GM12878 (cell line): ENCODE data around the gene P3H3. TPM values are rescaled to one million over a fixed set of nuclear protein-coding genes. Genes with fewer than 3 reads are reported as not detected.

ENCODE experiments used
- EZH2 ChIP-seq: IDR thresholded peaks from 2 replicates; pipeline ENCODE4 v1.6.1; 2012; ENCODE audit warnings: low read depth, mild to moderate bottlenecking, control low read depth, inconsistent platforms, low read length, borderline replicate concordance; ENCODE audit not compliant: control insufficient read depth
- IKZF2 ChIP-seq, 2 experiments: fragments of 450-650 bp; IDR thresholded peaks; 2 replicates each; pipeline ENCODE4 v1.6.1; 2017; ENCODE audit warnings: mild to moderate bottlenecking in 2 of 2, moderate library complexity in 2 of 2
- NFYA ChIP-seq: IDR thresholded peaks from 2 replicates; pipeline ENCODE4 v1.6.1; 2011; ENCODE audit warnings: low read depth, mild to moderate bottlenecking, low read length, improper control_type of control experiment, borderline replicate concordance
- NR2F1 ChIP-seq: fragments of 450-650 bp; conservative IDR thresholded peaks from 2 replicates; pipeline ENCODE4 v1.6.1; 2017; ENCODE audit warnings: mild to moderate bottlenecking
- NRF1 ChIP-seq: conservative IDR thresholded peaks from 2 replicates; pipeline ENCODE4 v1.6.1; 2011; ENCODE audit warnings: mild to moderate bottlenecking, low read depth, low read length, improper control_type of control experiment
- RCOR1 ChIP-seq: conservative IDR thresholded peaks from 2 replicates; pipeline ENCODE4 v1.6.1; 2012; ENCODE audit warnings: low read depth, low read length, improper control_type of control experiment
- RELA ChIP-seq: fragments of 450-650 bp; IDR thresholded peaks from 2 replicates; pipeline ENCODE4 v1.8.0; 2014; ENCODE audit warnings: borderline replicate concordance; ENCODE audit not compliant: partially characterized antibody
- SREBF2 ChIP-seq: IDR thresholded peaks from 2 replicates; pipeline ENCODE4 v1.6.1; 2012; ENCODE audit warnings: mild to moderate bottlenecking, low read length
- ZNF384 ChIP-seq: IDR thresholded peaks from 2 replicates; pipeline ENCODE4 v1.6.1; 2012; ENCODE audit warnings: low read depth, mild to moderate bottlenecking, low read length, improper control_type of control experiment, borderline replicate concordance
- polyA plus RNA-seq, 11 experiments: library from polyadenylated mRNA; depleted of rRNA in 4 of 11; unstranded in 6 of 11; stranded (reverse) in 5 of 11; fragments of >200 nt; fragmentation: Nextera tagmentation in 4 of 11; fragmentation: Illumina TruSeq in 1 of 11; extraction: Ambion mirVana in 4 of 11; extraction: Trizol in 1 of 11; gene quantifications; 1 replicate in 1 of 11; 2 replicates in 10 of 11; pipeline versions ENCODE4 v1.2.1 to v1.2.3, GENCODE V29; 2011 to 2016; ENCODE audit warnings: inconsistent platforms in 2 of 11, missing spikeins in 2 of 11, low read depth in 1 of 11
- total RNA-seq, 4 experiments: library from RNA; depleted of rRNA in 3 of 4; stranded (reverse); fragments of >200 nt in 3 of 4; fragmentation: Illumina TruSeq in 1 of 4; extraction: Trizol in 1 of 4; gene quantifications; 2 replicates each; pipeline versions ENCODE4 v1.2.1 to v1.2.3, GENCODE V29; 2013 to 2021
- TF ChIP-seq, protein P1 (sequence below): fragments of 450-650 bp; IDR thresholded peaks from 2 replicates; pipeline ENCODE4 v1.6.1; 2018; ENCODE audit warnings: borderline replicate concordance, mild to moderate bottlenecking; ENCODE audit not compliant: partially characterized antibody
- TF ChIP-seq, protein P2 (sequence below): IDR thresholded peaks from 2 replicates; pipeline ENCODE4 v1.6.1; 2012; ENCODE audit warnings: improper control_type of control experiment, low read depth, low read length; ENCODE audit not compliant: insufficient replicate concordance
- TF ChIP-seq, protein P3 (sequence below): fragments of 150-350 bp; IDR thresholded peaks from 2 replicates; pipeline ENCODE4 v1.6.1; 2016; ENCODE audit warnings: low read depth, low read length
- TF ChIP-seq, protein P4 (sequence below): IDR thresholded peaks from 2 replicates; pipeline ENCODE4 v1.6.1; 2011; ENCODE audit warnings: low read depth, low read length, improper control_type of control experiment, borderline replicate concordance
- TF ChIP-seq, protein P5 (sequence below): IDR thresholded peaks from 2 replicates; pipeline ENCODE4 v1.6.1; 2011; ENCODE audit warnings: borderline replicate concordance, low read depth, mild to moderate bottlenecking, moderate library complexity, low read length; ENCODE audit not compliant: insufficient read depth, poor library complexity, severe bottlenecking

P3H3 gene
- total and polyA plus RNA-seq, 10 of the 15 experiments (the other 5 are each of a cell fraction or from before 2014, with no cell fraction given) = 0.03 to 0.21 (median 0.05) TPM; not detected in 7

DNA sequence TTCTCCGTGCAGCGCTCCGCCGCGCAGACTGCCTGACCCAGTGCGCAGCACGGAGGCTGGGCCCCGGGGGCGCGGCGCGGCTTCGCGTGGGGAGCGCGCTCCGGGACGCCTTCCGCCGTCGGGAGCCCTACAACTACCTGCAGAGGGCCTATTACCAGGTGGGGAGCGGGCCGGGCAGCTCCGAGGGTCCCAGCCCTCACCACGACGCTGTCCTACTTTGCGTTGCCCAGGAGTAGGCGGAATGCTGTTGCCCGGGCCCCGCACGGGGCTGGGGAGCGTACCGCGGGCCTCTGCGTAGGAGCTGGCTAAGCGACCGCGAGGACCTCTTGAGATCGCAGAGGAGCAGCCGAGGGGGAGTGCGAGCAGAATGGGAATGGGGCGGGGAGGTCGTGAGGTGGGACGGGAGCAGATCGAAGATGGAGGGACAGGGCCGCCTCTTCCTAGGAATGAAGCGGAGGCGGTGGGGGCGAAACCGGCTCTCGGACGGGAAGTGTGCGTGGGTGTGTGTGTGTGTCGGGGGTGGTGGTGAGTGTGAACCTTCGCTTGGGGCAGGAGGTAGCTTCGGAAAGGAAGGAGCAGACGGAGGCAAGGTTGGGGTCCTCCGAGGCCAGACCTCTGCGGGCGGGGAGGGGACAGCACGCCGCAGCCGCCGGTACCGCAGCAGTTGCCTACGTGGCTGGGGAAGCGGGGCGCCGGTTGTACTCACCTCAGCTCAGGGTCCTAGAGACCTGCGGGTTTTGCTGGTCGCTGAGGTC lies 751 bp downstream of the P3H3 start (continued):
- TF ChIP-seq, protein P1, sequence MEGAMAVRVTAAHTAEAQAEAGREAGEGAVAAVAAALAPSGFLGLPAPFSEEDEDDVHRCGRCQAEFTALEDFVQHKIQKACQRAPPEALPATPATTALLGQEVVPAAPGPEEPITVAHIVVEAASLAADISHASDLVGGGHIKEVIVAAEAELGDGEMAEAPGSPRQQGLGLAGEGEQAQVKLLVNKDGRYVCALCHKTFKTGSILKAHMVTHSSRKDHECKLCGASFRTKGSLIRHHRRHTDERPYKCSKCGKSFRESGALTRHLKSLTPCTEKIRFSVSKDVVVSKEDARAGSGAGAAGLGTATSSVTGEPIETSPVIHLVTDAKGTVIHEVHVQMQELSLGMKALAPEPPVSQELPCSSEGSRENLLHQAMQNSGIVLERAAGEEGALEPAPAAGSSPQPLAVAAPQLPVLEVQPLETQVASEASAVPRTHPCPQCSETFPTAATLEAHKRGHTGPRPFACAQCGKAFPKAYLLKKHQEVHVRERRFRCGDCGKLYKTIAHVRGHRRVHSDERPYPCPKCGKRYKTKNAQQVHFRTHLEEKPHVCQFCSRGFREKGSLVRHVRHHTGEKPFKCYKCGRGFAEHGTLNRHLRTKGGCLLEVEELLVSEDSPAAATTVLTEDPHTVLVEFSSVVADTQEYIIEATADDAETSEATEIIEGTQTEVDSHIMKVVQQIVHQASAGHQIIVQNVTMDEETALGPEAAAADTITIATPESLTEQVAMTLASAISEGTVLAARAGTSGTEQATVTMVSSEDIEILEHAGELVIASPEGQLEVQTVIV = peak; percentile 26
- TF ChIP-seq, protein P2, sequence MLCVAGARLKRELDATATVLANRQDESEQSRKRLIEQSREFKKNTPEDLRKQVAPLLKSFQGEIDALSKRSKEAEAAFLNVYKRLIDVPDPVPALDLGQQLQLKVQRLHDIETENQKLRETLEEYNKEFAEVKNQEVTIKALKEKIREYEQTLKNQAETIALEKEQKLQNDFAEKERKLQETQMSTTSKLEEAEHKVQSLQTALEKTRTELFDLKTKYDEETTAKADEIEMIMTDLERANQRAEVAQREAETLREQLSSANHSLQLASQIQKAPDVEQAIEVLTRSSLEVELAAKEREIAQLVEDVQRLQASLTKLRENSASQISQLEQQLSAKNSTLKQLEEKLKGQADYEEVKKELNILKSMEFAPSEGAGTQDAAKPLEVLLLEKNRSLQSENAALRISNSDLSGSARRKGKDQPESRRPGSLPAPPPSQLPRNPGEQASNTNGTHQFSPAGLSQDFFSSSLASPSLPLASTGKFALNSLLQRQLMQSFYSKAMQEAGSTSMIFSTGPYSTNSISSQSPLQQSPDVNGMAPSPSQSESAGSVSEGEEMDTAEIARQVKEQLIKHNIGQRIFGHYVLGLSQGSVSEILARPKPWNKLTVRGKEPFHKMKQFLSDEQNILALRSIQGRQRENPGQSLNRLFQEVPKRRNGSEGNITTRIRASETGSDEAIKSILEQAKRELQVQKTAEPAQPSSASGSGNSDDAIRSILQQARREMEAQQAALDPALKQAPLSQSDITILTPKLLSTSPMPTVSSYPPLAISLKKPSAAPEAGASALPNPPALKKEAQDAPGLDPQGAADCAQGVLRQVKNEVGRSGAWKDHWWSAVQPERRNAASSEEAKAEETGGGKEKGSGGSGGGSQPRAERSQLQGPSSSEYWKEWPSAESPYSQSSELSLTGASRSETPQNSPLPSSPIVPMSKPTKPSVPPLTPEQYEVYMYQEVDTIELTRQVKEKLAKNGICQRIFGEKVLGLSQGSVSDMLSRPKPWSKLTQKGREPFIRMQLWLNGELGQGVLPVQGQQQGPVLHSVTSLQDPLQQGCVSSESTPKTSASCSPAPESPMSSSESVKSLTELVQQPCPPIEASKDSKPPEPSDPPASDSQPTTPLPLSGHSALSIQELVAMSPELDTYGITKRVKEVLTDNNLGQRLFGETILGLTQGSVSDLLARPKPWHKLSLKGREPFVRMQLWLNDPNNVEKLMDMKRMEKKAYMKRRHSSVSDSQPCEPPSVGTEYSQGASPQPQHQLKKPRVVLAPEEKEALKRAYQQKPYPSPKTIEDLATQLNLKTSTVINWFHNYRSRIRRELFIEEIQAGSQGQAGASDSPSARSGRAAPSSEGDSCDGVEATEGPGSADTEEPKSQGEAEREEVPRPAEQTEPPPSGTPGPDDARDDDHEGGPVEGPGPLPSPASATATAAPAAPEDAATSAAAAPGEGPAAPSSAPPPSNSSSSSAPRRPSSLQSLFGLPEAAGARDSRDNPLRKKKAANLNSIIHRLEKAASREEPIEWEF = no peak
- TF ChIP-seq NFYA (no peak), SREBF2 (no peak), EZH2 (0 out of 2 replicates have a peak, but pooled peaks have one; percentile 11), RELA (peak; percentile 7), RCOR1 (no peak), IKZF2 (IDR thresholded peaks at IDR 0.05) (peak; percentile 61 to 71), NR2F1 (no peak), ZNF384 (no peak), NRF1 (no peak)
- TF ChIP-seq, protein P3, sequence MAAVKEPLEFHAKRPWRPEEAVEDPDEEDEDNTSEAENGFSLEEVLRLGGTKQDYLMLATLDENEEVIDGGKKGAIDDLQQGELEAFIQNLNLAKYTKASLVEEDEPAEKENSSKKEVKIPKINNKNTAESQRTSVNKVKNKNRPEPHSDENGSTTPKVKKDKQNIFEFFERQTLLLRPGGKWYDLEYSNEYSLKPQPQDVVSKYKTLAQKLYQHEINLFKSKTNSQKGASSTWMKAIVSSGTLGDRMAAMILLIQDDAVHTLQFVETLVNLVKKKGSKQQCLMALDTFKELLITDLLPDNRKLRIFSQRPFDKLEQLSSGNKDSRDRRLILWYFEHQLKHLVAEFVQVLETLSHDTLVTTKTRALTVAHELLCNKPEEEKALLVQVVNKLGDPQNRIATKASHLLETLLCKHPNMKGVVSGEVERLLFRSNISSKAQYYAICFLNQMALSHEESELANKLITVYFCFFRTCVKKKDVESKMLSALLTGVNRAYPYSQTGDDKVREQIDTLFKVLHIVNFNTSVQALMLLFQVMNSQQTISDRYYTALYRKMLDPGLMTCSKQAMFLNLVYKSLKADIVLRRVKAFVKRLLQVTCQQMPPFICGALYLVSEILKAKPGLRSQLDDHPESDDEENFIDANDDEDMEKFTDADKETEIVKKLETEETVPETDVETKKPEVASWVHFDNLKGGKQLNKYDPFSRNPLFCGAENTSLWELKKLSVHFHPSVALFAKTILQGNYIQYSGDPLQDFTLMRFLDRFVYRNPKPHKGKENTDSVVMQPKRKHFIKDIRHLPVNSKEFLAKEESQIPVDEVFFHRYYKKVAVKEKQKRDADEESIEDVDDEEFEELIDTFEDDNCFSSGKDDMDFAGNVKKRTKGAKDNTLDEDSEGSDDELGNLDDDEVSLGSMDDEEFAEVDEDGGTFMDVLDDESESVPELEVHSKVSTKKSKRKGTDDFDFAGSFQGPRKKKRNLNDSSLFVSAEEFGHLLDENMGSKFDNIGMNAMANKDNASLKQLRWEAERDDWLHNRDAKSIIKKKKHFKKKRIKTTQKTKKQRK = no peak
- TF ChIP-seq, protein P4, sequence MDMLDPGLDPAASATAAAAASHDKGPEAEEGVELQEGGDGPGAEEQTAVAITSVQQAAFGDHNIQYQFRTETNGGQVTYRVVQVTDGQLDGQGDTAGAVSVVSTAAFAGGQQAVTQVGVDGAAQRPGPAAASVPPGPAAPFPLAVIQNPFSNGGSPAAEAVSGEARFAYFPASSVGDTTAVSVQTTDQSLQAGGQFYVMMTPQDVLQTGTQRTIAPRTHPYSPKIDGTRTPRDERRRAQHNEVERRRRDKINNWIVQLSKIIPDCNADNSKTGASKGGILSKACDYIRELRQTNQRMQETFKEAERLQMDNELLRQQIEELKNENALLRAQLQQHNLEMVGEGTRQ = no peak
- TF ChIP-seq, protein P5, sequence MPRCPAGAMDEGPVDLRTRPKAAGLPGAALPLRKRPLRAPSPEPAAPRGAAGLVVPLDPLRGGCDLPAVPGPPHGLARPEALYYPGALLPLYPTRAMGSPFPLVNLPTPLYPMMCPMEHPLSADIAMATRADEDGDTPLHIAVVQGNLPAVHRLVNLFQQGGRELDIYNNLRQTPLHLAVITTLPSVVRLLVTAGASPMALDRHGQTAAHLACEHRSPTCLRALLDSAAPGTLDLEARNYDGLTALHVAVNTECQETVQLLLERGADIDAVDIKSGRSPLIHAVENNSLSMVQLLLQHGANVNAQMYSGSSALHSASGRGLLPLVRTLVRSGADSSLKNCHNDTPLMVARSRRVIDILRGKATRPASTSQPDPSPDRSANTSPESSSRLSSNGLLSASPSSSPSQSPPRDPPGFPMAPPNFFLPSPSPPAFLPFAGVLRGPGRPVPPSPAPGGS = no peak
